ENCODE measurements around the gene KIFAP3. TPM values are rescaled to one million over a fixed set of nuclear protein-coding genes. Genes with fewer than 3 reads are reported as not detected.

The KIFAP3 gene
- total RNA-seq, 1 experiment from 2014 or later: 3.8 TPM

DNA sequence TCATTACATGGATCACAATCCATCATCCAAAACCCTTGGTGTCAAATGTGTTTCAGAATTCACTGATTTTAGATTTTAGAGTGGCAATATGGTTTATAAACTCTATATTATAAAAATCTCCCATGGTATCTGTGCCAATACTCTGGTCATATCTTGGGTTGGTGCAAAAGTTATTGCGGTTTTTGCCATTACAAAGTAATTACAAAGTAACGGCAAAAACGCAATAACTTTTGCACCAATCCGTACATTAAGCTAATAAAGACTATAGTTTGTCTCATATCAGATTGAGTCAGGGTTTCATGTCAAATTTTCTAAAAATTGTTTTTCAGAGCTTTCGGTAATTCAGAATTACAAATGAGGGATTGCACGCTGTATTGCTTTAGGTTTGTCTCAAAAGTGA lies 47.9 kb upstream of the KIFAP3 start:
- Histone ChIP-seq H3K23me2 (ENCODE audit: insufficient read length, low read depth, low read length, poor library complexity, severe bottlenecking) (no peaks in the 10 kb centered on the region), H4K91ac (ENCODE audit: insufficient read length, low read depth, low read length) (no peak overlapping the region), H2AK5ac (ENCODE audit: insufficient read length, low read length) (no peak overlapping the region), H2BK15ac (ENCODE audit: low read depth, low read length) (no peak overlapping the region), H3K27ac (ENCODE audit: insufficient read length, low read depth, low read length) (no peak overlapping the region), H3K79me2 (ENCODE audit: insufficient read depth, low read length) (no peaks in the 10 kb centered on the region), H4K8ac (replicated peaks; ENCODE audit: insufficient read length, low read depth, low read length) (no peak overlapping the region), H2BK20ac (ENCODE audit: low read depth, low read length, poor library complexity, severe bottlenecking) (no peak overlapping the region), H3K56ac (ENCODE audit: insufficient read length, low read depth, low read length) (no peak overlapping the region), H3K4ac (ENCODE audit: low read depth, low read length) (no peak overlapping the region), H4K5ac (ENCODE audit: insufficient read length, low read depth, low read length) (no peak overlapping the region), H3K9me3 (ENCODE audit: control insufficient read depth, low read depth, low read length) (no peaks in the 10 kb centered on the region), H3K4me1 (ENCODE audit: insufficient read depth, low read length) (no peaks in the 10 kb centered on the region), H4K20me1 (ENCODE audit: control insufficient read depth, insufficient read depth, insufficient read length) (no peaks in the 10 kb centered on the region), H3K14ac (ENCODE audit: insufficient read depth, low read length) (no peak overlapping the region), H3K27me3 (ENCODE audit: insufficient read depth, low read length) (no peaks in the 10 kb centered on the region), H2BK5ac (ENCODE audit: insufficient read length, low read length) (no peak overlapping the region), H3K23ac (ENCODE audit: insufficient read length, low read depth, low read length) (no peak overlapping the region), H2AFZ (ENCODE audit: low read length) (no peak overlapping the region), H3K4me2 (ENCODE audit: insufficient read depth, insufficient read length, low read length) (no peak overlapping the region), H3K18ac (ENCODE audit: insufficient read length, low read depth, low read length) (no peak overlapping the region), H3K79me1 (ENCODE audit: insufficient read depth, low read depth, low read length, poor library complexity, severe bottlenecking) (no peaks in the 10 kb centered on the region), H3K9ac (ENCODE audit: extremely low read depth, insufficient read length, low read length) (no peak overlapping the region), H3T11ph (ENCODE audit: low read length) (no peak overlapping the region), H2BK120ac (ENCODE audit: low read depth, low read length, poor library complexity, severe bottlenecking) (no peak overlapping the region), H2BK12ac (ENCODE audit: insufficient read length, low read depth, low read length) (no peak overlapping the region)
- H3K27me3 Mint-ChIP-seq (ENCODE audit: low read depth): no peaks in the 10 kb centered on the region
- H3K4me1 Mint-ChIP-seq: peaks cover 6 to 7% of the 10 kb centered on the region in 2 experiments
- no peaks in the 10 kb centered on the region for H3K36me3 Mint-ChIP-seq (ENCODE audit: insufficient read depth in 1 of 3, low read depth in 3 of 3)
- WGBS (ENCODE audit: extremely low coverage, insufficient read length, low lambda C conversion rate): no CpG with 5 or more reads among the region's 6 CpGs
- H3K9me3 Mint-ChIP-seq: peaks cover 0 to under 1% of the 10 kb centered on the region in 2 experiments; a peak in 3 of 5 replicates
- no peak for DNase-seq
- no peak overlapping the region for H3K4me3 Mint-ChIP-seq
- no peak overlapping the region for H3K27ac Mint-ChIP-seq
- TF ChIP-seq, protein P1, sequence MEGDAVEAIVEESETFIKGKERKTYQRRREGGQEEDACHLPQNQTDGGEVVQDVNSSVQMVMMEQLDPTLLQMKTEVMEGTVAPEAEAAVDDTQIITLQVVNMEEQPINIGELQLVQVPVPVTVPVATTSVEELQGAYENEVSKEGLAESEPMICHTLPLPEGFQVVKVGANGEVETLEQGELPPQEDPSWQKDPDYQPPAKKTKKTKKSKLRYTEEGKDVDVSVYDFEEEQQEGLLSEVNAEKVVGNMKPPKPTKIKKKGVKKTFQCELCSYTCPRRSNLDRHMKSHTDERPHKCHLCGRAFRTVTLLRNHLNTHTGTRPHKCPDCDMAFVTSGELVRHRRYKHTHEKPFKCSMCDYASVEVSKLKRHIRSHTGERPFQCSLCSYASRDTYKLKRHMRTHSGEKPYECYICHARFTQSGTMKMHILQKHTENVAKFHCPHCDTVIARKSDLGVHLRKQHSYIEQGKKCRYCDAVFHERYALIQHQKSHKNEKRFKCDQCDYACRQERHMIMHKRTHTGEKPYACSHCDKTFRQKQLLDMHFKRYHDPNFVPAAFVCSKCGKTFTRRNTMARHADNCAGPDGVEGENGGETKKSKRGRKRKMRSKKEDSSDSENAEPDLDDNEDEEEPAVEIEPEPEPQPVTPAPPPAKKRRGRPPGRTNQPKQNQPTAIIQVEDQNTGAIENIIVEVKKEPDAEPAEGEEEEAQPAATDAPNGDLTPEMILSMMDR (conservative IDR thresholded peaks at IDR 0.05): no peak

Data from H9 (cell line).